HG03025 (cell line): ENCODE data around the gene PKP4.
"Not testable (repeated sequence)": the region's sequence is repeated elsewhere in the genome, so short reads cannot be mapped to it uniquely, and the experiment has no call there.

Experiments used
- ATAC-seq: cut with Tn5 transposase; IDR thresholded peaks from one replicate; pipeline ENCODE4 v1.9.1; 2021; ENCODE audit warnings: mild to moderate bottlenecking, moderate library complexity; ENCODE audit not compliant: unreplicated experiment, low FRiP score

PKP4 gene

DNA sequence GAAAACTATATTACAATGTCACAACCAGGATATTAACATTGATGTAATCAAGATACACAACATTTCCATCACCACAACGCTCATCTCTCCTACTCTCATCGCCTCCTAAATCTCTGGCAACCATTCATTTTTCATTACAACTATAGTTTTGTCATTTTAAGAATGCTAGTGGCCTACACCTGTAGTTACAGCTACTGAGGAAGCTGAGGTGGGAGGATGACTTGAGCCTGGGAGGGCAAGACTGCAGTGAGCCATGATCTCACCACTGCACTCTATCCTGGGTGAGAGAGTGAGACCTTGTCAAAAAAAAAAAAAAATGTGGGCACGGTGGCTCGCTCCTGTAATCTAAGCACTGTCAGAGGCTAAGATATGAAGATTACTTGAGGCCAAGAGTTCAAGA lies 10.5 kb downstream of the PKP4 start:
- ATAC-seq: no peak

DNA sequence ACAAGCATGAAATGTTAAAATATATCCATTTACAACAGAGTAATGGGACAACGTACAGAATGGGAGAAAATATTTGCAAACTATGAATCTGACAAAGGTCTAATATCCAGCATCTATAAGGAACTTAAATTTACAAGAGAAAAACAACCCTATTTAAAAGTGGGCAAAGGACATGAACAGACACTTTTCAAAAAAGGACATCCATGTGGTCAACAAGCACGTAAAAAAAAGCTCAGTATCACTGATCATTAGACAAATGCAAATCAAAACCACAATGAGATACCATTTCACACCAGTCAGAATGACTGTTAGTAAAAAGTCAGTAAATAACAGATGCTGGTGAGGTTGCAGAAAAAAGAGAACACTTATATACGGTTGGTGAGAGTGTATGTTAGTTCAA lies 16.1 kb downstream of the PKP4 start:
- not testable (repeated sequence) for ATAC-seq

GRCh38 chr2:158473300-158473699 lies 16.5 kb downstream of the PKP4 start:
- ATAC-seq: not testable (repeated sequence)

DNA sequence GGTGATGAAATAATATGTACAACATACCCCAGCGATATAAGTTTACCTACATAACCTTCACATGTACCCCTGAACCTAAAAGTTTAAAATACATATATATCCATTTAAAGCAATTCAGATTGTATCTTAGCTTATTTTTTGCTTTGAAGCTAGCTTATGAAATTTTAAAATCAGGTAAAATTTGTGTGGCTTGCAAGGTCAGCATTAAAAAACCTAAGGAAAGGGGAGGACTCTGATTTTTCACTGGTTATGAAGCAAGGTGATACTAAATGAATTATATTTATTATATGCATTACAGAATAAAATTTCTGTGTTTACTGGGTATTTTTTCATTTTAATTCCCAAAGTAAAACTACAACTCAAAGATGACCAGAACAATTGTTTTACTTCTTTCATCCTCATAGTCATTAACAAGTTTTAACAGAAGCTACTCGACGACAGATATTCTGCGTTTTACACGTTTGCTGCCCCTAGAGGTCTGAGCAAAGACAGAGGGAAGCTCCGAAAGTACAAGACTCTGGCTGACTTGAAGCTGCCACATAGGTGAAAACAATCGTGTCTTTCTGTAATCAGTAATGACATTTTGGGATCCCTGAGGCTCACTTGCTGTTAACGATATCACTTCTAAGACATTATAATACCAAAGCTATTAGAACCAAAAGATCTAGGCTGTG lies 17.1 kb downstream of the PKP4 start:
- ATAC-seq: no peak

GRCh38 chr2:158474526-158475011 lies 17.8 kb downstream of the PKP4 start:
- not testable (repeated sequence) for ATAC-seq

GRCh38 chr2:158477202-158477601 lies 20.4 kb downstream of the PKP4 start:
- ATAC-seq: no peak

- ATAC-seq: no peak
Measured at GRCh38 chr2:158478237-158478636, 21.5 kb downstream of the PKP4 start.

DNA sequence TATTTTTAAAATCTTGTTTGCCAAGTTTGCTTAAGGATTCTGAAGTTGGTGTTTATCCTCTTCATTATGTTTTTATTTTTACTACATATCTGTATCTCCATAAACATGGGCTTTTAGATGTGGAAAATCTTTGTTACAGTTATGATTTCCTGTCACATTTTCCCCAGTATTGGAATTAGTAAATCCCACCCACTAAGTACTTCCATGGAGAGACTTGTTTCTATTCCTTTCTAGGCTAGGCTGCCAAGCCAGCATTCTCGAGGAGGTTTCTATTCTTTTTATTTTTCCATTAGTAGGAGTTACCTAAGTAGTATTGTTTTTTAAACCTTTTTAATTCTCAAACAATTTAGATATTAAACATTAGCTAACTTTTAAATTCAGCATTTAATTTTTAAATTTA lies 22.1 kb downstream of the PKP4 start:
- ATAC-seq: no peak

DNA sequence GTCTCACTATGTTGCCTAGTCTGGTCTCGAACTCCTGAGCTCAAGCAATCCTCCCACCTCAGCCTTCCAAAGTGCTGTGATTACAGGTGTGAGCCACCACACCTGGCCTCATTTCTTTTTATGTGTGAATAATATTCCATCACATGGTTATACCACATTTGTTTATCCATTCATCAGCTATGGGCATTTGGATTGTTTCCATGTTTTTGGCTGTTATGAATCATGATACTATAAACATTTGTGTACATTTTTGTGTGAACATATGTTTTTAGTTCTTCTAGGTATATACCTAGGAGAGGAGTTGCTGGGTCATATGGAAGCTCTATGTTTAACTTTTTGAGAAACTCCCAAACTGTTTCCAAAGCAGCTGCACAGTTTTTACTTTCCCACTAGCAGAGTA lies 24.4 kb downstream of the PKP4 start:
- ATAC-seq: no peak

DNA sequence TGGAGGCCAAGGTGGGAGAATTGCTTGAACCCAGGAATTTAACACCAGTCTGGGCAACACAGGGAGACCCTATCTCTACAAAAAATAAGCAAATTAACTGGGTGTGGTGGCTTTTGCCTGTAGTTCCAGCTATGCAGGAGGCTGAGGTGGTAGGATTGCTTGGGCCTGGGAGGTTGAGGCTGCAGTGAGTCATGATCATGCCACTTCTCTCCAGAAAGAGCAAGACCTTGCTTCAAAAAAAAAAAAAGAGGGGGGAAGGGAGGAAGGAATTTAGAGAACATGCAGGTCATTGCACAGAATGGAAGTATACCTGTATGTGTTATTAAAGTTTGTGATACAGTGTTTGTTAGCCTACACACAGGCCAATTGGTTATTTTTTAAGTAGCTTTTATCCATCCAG lies 25.8 kb downstream of the PKP4 start:
- ATAC-seq: no peak

DNA sequence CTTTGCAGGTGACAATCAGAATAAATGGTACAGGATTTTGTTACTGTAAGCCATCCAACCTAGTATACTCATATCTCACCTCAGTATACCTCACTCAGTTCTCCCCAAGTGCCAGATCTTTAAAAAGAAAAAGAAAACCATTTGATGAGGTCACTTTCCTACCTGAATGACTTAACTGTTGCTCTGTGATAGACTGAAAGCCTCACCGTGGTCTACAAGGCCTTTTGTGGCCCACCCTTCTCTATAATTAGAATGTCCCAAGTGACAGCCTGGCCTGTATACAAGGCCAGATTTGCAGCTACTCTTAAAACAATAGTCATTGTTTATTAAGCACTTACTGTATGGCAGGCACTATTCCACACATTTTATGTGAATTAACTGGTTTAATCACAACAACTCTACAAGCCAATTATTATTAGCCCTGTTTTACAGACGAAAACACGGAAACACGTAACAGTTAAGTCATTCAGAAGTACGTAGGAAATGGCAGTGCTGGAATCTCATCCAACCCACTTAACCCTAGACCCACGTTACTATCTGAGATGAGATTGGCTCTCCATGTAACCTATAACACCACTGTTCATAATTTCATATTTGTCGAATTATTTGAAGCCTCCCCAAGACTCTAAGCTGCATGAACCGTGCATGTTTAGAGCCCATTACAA lies 28.3 kb downstream of the PKP4 start:
- no peak for ATAC-seq

GRCh38 chr2:158486150-158486969 lies 29.6 kb downstream of the PKP4 start:
- ATAC-seq: peak; percentile 8

- ATAC-seq: peak; percentile 53
Measured at GRCh38 chr2:158486970-158487325, 30.2 kb downstream of the PKP4 start.

GRCh38 chr2:158487419-158487818 lies 30.7 kb downstream of the PKP4 start:
- no peak for ATAC-seq

GRCh38 chr2:158488442-158489216 lies 31.9 kb downstream of the PKP4 start:
- no peak for ATAC-seq

DNA sequence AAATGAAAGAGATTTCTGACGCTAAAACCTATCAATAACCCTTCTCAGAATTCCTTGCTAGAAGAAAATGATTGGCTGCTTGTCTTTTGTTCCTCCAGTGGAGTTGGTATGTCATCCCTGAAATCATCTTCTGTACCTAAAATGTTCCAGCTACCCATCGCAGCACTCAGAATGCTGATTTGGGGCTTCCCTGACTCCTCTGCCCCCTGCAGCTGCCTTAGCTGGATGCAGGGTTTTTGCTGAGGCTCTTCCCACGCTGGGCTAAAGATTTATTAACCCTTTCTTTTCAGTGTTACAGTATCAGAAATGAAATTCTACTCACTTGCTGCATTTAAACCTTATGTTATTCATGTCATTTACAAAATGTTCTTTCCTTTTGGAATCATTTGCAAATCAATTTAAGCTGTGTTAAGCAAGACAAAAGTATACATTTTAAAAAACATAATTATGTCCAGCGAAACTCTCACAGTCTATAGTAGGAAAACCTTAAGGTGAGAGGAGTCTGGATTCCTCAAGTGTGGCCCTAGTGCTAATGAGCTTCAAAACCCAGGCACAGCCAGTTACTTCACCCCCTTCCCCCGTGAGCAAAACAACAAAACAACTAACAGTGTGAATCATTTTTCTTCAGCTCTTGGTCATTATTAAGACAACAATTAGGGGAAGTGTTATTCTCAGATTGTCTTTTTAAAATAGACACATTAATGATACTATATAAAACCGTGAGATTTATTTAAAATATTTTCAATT lies 32.8 kb downstream of the PKP4 start:
- ATAC-seq: no peak

- ATAC-seq: no peak
Measured at GRCh38 chr2:158491072-158491471, 34.3 kb downstream of the PKP4 start.

- no peak for ATAC-seq
Measured at GRCh38 chr2:158493458-158493857, 36.7 kb downstream of the PKP4 start.

DNA sequence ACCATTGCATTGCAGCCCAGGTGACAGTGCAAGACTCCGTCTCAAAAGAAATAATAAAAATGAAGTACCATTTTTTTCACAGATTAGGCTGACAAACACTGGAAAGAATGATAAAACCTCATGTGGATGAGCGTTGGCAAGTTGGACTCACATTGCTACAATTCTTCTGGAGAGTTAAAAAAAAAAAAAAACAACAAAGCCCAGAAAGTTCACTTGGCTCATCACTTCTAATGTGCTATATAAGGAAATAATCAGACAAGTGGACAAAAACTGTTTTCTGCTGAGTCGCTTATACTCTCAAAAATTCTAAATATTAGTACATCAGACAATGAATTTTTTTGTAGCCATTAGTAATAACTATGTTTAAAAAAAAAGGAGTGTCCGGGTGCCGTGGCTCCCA lies 38.4 kb downstream of the PKP4 start:
- ATAC-seq: no peak

DNA sequence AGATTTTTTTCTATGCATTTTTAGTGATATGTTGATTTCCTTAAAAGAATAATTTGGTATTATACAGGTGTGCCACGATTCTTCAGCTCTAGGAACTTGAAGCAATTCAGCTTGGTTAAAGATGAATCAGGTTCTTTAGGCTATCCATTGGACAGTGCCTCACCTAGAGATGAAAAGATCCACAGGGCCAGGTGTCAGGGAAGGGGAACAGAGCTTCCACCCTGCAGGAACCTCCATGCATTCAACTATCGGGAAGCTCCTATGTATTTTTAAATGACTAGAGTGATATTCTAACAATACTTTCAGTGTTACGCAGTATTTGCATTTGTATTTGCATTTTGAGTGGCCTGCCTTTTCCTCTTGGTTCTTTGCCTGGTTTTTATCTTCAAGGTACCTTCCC lies 40.2 kb downstream of the PKP4 start:
- ATAC-seq: no peak
